ENCODE measurements around the gene ARV1.
"Not testable (repeated sequence)": the region's sequence is repeated elsewhere in the genome, so short reads cannot be mapped to it uniquely, and the experiment has no call there.

Gene ARV1

GRCh38 chr1:230976825-230977747 is 1.8 kb upstream of the ARV1 start:
- DNase-seq, result no peak

- DNase-seq, result peak; percentile 23
Observed at GRCh38 chr1:230977761-230978490, 968 bp upstream of the ARV1 start.

DNA sequence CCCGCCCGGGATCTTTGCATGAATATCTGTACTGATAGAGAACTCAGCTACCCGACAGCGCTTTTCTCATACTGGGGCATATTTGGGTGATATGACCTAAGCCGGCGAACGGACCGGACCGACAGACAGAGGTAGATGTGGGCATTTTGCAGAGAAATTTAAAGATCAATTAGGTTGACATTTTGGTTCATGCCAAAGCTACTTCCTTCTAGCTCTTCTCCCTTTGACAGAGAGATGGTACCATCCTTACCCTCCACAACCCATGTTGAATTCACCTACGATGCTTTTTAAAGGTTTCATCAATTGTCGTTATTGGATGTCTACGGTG is 459 bp downstream of the ARV1 start:
- no peak for DNase-seq

- no peak for DNase-seq
Observed at GRCh38 chr1:230979952-230980351, 1.1 kb downstream of the ARV1 start.

GRCh38 chr1:230982696-230983095 is 3.8 kb downstream of the ARV1 start:
- DNase-seq, result no peak

DNA sequence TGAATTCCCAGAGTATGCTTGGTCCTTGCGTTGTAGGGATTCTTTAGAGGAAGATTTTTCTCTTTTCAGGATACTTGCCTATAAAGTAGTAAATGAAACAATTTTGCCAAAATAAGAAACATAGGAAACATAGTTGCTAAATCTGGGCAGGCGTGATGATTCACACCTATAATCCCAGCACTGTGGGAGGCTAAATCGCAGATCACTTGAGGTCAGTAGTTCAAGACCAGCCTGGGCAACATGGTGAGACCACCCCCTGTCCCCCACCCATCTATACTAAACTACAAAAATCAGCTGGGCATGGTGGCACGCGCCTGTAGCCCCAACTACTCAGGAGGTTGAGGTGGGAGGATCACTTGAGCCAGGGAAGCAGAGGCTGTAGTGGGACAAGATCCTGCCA is 4.9 kb downstream of the ARV1 start:
- DNase-seq, result no peak

GRCh38 chr1:230984622-230985515 is 6.0 kb downstream of the ARV1 start:
- DNase-seq, result not testable (repeated sequence)

GRCh38 chr1:230985711-230986110 is 6.8 kb downstream of the ARV1 start:
- no peak for DNase-seq

DNA sequence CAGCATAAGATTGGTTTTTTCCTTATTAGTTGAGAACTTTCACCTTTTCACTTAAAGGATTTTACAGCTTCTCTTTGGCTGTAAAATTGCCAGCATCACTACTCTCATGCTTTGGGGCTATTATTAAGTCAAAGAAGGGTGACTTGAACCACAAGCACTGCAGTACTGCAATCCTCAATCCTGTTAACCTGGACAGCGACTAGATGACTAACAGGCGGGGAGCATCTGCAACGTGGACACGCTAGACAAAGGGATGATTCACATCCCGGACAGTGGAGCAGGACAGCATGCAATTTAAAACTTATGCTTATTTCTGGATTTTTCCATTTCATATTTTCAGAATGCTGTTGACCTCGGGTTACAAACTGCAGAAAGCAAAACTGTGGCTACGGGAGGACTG is 8.1 kb downstream of the ARV1 start:
- DNase-seq, result no peak

DNA sequence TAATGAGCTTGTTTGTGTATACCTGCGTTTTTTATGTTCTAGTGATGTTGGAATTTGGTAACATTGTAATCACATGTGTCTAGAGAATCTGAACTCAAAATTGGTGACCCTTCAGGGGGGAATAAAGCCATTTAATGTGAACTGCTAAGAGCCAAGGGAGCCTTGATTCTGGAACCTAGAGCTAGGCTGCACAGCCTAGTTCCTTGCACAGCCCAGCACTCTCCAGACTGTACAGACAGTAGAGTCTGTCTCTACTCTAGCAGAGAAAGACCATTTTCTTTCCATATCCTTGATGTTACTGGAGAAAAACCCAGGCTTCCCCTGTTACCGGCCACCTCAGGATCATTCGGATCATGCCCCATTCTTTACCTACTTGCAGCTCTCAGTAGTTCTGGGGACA is 8.6 kb downstream of the ARV1 start:
- no peak for DNase-seq

- peak; percentile 93 for DNase-seq
Observed at GRCh38 chr1:230992100-230992774, 13.3 kb downstream of the ARV1 start.

GRCh38 chr1:230994860-230995259 is 16.0 kb downstream of the ARV1 start:
- DNase-seq, result no peak

DNA sequence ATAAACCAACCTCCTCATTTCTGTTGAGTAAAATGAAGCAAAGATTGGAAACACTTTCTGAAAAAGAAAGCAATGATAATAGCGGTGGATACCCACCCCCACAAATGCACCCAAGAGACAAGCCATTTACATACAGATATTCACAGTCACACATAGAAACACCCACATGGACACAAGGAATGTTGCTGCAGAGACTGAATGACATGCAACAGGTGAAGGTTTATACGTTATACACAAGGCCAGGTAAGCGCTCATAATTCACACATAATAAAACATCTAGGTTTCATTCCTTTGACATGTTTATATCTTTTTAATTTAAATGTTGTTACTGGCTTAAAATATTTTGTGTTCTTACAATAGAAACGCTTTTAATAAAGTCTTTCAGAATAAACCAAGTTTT is 21.3 kb downstream of the ARV1 start:
- DNase-seq, result no peak

DNA sequence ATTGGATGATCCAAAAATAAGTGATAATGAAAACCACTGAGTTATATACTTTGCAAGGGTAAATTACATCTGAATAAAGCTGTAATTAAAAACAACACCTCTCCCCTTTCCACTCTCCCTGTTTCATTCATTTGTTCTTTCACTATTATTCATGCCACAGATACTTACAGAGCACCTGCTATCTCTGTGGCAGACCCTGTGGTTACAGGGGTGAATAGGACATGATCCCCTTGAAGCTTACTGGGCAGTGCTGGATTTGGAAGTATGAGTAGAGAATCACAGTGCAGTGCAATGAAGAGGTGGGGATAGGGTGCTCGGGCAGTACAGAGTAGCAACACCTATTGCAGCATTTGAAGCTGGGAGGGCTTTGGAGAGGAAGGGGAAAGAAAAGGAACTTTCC is 21.7 kb downstream of the ARV1 start:
- DNase-seq, result no peak

GRCh38 chr1:231001892-231002291 is 23.0 kb downstream of the ARV1 start:
- no peak for DNase-seq

- not testable (repeated sequence) for DNase-seq
Observed at GRCh38 chr1:231007535-231007934, 28.6 kb downstream of the ARV1 start.

DNA sequence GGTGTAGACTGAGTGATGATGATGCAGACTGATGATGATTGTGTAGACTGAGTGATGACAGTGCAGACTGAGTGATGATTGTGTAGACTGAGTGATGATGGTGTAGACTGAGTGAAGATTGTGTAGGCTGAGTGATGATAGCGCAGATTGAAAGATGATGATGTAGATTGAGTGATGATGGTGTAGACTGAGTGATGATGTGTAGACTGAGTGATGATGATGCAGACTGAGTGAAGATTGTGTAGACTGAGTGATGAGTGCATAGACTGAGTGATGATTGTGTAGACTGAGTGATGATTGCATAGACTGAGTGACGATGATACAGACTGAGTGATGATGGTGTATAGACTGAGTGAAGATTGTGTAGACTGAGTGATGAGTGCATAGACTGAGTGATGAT is 32.5 kb downstream of the ARV1 start:
- no peak for DNase-seq

DNA sequence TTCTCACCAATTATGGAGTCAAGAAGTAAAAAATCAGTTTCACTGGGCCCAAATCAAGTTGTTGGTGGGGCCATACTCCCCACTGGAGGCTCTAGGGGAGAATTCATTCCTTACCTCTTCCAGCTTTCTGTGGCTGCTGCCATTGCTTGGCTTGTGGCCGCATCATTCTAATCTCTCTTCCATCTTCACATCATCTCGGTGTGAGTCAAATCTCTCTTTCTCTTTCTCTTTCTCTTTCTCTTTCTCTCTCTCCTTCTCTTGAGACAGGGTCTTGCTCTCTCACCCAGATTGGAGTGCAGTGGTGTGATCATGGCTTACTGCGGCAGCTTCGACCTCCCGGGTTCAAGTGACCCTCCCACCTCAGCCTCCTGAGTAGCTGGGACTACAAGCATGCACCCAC is 33.1 kb downstream of the ARV1 start:
- no peak for DNase-seq

DNA sequence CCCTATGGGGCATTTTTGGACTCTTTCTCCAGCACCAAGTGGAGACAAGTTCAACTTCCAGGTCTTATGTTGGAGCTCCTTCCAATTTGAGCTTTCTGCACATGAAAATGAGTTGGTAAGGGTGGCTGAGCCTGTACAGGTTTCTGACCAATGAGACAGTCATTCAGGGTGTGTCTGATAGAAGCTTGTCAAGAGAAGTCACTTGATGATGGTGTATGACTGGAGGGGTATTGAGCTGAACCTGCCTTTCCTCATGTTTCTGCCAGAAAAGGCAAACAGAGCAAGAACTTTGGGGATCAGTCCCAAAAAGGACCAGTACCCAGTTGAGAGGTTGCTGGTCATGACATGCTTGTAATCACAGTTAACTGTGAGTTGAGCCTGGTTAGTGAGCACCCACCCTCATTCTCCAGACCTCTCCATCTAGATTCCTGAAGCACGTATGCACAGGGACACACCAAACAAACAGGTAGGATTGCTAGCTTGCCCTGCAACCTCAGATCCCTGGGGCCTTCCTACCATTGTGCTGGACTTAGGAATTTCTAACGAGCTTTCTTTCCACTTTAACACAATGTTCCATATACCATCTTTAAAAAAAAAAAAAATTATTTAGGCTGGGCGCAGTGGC is 34.6 kb downstream of the ARV1 start:
- DNase-seq, result no peak

DNA sequence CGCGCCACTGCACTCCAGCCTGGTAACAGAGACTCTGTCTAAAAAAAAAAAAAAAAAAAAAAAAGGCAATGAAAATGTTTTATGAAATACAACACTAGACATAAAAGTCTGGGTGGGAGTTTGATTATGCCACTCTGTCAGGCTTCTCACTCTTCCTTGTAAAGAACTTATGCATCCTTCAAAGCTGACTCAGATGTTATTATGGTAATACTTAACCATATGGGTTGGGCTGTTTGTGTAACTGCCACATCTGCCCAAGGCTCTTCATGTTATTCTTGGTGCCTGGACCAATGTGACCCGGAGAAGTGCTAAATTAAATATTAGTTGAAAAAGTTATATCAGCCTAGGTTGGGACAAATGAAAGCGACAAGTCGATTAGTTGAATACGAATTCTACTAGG is 37.3 kb downstream of the ARV1 start:
- DNase-seq, result no peak

DNA sequence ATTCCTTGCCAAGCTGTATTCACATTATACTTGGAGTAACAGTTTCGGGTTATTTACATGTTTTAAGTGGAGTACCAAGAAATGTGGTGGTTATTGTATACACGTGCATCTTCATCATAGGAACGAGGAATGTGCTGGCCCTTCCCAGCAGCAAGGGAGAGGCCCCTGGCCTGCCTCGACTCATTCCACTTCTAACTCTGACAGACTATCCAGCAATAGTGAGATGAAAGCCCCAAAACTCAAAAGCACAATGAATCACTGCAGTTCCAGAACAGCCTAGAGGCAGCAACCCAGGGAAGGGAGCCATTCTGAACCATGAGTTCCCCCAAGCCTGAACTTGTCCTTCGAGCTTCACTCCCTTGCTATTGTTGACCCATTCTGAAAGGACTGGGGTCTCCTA is 38.1 kb downstream of the ARV1 start:
- no peak for DNase-seq

DNA sequence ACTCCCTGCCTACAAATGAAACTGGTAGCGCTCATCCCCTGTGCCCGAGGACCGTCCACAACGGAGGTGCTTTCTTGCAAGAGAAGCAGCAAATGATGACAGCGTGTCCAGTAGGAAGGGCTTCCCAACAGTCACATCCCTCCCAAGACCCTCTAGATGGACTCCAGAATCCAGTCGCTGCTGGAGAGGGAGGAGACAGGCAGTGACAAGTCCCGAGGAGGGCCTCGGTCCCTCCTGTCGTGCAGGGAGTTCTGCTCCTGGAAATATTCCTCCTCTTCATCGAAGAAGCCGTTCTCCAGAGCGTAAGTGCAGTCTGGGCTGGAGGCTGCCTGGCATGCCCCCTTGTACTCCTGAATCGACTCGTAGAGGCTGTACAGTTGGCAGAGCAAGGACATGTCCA is 40.8 kb downstream of the ARV1 start:
- DNase-seq, result no peak
